HG03039 (cell line): ENCODE data around the gene BCL11A.

Experiments used
- ATAC-seq: cut with Tn5 transposase; IDR thresholded peaks from one replicate; pipeline ENCODE4 v1.9.1; 2021; ENCODE audit warnings: mild to moderate bottlenecking, moderate library complexity; ENCODE audit not compliant: unreplicated experiment

The BCL11A gene

GRCh38 chr2:60529136-60529784, 24.2 kb downstream of the BCL11A start:
- ATAC-seq, result no peak

GRCh38 chr2:60528281-60529020, 25.0 kb downstream of the BCL11A start:
- ATAC-seq, result no peak

GRCh38 chr2:60527762-60528161, 25.7 kb downstream of the BCL11A start:
- no peak for ATAC-seq

DNA sequence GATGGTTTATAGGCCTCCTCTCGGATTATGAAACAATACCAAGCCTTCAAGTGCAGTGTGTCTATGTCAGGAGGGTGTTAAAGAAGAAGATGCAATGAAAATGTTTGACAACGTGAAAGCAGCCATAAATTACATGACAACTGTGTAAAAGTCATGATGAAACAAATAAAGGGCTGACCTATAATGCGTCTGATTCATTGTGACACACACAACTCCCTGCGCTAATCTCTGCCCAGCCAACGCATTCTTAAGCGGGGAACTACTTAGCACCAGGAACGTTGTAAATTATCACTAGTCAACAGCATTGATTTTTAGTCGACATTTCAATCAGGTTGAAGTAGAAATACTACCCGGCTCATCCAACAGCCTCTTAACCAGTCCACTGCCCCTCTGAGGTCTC, 26.8 kb downstream of the BCL11A start:
- no peak for ATAC-seq

GRCh38 chr2:60525899-60526298, 27.6 kb downstream of the BCL11A start:
- no peak for ATAC-seq

DNA sequence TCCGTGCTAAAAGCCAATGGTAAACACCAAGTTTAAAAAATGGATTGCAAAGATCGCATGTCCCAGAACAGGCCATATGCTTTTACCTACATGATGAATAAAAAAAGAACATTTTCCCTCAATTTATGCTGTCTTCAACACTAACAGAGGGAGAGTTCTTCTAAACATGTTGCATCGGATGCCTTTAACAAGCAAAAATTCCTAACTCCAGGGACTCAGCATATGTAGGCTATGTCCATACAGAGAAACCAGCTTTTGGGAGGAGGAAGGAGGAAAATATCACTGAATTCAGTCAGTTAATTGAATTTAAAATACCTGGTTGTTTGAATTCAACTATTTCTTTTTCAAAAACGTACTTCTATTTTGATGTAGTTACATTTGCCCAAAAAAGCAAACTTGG, 28.6 kb downstream of the BCL11A start:
- no peak for ATAC-seq

GRCh38 chr2:60523963-60524362, 29.5 kb downstream of the BCL11A start:
- no peak for ATAC-seq

DNA sequence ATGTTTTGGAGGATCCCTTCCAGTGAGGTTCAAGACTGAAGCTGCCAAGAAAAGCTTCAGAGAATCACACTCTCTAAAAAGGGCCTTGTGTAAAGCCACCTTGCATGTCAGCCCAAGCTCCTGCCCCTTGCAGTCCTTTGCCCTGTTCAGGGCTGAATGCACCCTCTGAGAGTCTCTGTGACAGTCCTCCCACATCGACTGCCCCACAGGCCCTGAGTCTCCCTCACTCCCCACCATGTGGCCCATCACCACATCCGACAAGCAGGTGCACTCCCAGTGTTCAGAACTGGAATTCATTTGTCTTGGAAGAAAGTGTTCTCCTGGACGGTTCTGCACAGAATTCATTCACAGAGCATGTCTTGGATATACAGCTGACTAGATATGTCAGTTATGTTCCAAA, 31.0 kb downstream of the BCL11A start:
- no peak for ATAC-seq

DNA sequence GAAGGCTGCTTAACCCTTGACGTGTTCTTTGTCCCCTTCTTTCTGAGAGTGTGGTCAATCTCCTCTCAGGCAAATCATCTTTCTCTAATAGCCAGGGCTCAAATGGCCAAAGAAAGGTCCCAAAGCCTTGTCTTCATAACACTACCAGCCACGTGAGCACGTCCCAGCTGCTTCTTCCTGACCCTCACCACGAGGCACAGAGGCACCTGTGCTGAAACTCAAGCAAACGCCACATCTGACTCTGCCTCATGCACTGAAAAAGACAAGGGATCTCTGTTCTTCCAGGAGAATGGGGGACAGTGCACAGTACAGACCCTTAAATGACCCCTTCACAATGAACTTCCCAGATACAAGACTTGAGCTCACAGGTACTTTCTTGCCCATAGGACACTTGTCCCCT, 31.8 kb downstream of the BCL11A start:
- no peak for ATAC-seq

DNA sequence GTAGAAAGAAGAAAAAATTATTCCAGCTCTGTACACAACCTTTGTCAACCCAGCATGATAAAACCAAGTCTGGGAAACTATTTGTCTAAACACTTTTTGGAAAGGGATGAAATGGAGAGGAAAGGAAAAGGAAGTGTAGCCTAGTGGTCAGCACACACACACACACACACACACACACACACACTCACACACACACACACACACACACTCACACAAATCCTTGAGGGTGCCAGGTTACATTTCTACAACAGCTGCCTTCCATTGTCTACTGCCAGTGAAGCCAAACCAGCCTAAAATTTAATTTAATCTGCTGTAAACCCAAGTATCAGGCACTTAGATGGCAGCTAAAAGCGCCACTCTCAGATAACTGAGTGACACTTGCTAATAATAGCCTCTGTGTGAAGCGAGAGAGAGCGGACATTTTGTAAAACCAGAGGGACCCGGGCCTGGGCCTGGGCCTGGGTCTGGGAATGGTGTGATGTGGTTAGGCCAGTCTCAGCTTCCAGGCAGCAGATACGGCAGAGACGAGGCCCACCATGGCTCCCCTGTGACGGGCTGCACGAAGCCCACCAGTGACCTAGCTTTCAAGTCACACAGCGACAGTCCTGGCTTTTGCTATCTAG, 32.4 kb downstream of the BCL11A start:
- ATAC-seq, result no peak

DNA sequence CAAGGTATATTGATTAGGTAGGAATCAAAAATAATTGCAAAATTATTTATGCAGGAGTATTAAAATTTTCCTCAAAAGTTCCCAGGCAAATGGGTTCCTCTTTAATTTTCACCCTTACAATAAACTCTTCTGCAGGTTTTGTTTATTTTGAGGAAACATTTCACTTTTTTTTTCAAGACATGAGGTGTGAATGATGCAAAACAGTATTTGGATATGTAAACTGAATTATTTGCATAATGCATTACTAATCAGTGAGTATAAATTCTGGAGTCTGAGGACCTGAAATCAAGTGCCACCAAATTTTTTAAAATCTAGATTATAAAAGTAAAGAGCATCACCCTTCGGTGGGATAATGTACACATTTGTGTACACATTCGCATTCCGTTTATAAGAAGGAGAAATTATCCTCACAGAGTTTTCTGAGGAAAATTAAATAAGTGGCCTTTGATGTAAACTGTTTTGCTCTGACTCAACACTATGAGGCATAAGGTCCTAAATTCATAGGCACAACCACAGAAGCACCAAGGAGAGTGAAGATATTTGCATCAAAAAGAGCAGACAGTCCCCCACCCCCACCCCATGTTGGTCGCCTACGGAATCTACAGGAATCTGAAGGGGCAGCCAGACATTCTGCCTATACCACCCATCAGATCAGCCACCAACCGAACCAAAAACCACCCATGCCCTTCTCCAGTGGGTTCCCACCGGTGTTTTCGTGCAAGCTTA, 33.1 kb downstream of the BCL11A start:
- no peak for ATAC-seq

- no peak for ATAC-seq
Measured at GRCh38 chr2:60519231-60519863, 34.1 kb downstream of the BCL11A start.

GRCh38 chr2:60518567-60518966, 34.9 kb downstream of the BCL11A start:
- ATAC-seq, result no peak

- no peak for ATAC-seq
Measured at GRCh38 chr2:60517446-60517845, 36.0 kb downstream of the BCL11A start.

DNA sequence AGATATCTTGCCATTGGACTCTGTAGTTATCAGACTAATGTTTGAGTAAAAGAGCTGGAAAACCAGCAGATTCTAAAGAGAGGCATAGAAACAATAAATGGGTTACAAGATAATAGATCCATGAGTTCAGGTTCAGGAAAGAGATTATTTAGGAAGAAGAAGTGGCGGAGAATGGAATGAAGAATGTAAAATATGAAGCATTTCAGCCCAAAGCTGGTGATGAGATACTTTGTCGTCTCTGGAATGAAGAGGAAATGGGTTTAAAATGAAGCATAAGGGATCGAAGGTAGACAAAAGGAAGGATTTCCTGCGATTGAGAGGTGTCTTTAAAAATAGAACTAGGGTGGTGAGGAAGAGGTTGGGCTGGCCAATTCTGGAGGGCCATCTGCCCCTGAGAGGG, 36.6 kb downstream of the BCL11A start:
- ATAC-seq, result no peak

DNA sequence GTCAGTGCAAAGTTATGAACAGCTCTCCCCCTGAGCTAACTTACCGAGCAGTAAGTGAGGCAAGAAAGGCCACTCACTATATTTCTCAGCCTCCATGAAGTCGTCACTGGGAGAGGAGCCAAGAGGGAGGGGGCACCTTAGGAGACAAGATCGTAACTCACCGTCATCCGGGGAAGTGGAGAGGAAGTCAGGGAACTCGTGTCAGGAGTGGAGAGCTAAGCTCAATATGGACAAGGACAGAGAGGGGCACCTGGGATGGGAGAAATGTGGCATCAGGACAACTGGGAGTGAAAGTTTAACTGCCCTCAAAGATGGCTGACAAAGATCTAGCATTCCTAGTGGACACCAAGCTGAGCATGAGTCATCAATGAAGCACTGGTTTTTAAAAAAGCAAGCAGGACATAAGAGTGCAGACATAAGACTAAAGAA, 37.1 kb downstream of the BCL11A start:
- ATAC-seq, result peak; percentile 8

DNA sequence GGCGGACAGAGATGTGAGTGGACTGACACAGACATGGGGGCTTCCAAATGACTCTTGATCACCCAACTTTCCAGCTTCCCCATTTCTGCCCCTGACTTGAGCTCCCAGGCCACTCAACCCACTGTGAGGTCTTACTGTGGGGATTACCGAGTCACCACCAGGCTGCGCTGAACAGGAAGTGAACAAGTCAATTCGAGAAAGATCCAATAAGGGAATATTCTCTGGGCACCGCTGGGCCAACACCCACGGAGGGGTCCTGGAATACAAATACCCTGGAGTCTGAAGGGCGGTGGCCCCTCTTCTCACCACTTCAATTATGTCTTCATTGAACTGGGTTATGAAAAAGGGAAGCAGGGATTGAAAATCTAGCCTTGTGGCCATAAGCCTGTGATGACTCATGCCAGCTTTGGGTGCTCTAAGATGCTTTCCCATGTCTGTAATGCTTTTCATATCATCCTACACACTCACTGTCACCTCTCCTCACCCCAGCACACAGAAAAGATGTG, 37.7 kb downstream of the BCL11A start:
- ATAC-seq, result peak; percentile 83

GRCh38 chr2:60513996-60514395, 39.5 kb downstream of the BCL11A start:
- ATAC-seq, result no peak

DNA sequence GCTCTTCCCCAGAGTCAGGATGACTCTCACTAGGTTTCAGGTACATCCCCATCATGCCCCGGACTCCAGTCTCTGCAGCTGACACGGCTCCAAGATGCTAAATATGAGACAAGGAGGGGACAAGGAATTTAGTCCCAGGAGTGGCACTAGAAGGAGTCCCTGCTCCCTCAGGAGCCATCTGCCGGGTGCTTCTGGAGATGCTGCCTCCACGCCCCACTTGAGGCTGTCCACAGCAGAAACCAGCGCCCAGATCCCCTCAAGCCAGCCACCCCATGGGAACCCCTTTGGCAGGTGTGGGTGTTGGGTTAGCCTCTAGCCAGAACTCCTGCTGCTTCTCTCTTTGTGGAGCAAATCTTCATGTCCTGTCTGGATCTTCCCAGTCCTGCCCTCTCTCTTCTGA, 40.3 kb downstream of the BCL11A start:
- no peak for ATAC-seq

DNA sequence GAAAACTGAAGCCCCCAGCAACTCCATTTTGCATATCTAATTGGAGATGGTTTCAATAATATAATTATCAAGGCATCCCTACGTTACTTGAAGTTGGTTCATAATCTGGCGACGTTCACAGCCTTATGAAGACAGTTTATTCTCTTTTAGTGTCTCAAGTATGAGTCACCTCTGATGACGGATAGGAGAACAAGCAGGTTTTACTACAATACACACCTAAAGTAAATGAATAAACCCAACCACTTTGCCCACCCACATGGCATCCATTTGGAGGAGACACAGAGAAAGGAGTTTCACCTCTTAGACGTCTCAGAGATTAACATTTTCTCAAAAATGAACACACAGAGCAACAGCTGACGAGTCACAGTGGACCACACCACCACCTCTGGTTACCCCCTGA, 40.8 kb downstream of the BCL11A start:
- ATAC-seq, result no peak

DNA sequence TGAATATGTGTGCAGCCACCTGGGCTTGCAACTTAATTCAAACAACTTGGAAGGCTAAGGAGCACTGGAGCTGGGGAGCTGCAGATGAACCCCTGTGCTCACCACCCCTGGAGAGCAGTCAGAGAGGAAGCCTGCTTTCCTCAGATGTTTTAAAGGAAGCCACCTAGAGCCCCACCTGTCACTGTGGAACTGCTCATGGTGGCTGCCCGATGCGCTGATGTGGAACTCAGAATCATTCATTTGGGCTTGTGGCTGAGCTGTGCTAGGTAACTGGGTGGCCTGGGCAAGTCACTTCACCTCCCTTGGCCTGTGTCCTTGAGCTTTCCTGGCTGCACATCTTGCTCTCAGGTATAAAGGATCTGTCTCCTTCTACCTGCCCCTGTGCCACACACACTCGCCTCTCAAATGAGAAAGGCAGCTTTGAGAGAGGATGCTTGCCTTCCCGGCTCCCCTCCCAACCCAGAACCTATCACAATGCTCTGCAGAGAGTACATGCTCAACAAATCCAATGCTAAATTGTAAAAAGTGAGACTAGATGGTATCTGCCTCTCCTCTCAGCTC, 41.3 kb downstream of the BCL11A start:
- no peak for ATAC-seq
